Mesenchymal stem cell (in vitro differentiated cells and primary cell): ENCODE data around the gene GAS7.
A peak's percentile ranks its signal among the peaks of the same experiment; 100 is the strongest.

ENCODE experiments used
- DNase-seq: peaks from one replicate; pipeline ENCODE4 v3.0.0-alpha.2; 2013
- H2AFZ ChIP-seq: one replicate; pipeline ENCODE4 v1.6.1; 2013; ENCODE audit warnings: low read depth, mild to moderate bottlenecking, control low read depth, inconsistent platforms, low read length, moderate library complexity
- H2AK5ac ChIP-seq: 2 replicates; pipeline ENCODE4 v1.6.1; 2013; ENCODE audit warnings: low read length, moderate library complexity, mild to moderate bottlenecking, inconsistent platforms; ENCODE audit not compliant: severe bottlenecking
- H2BK120ac ChIP-seq: one replicate; pipeline ENCODE4 v1.6.1; 2013; ENCODE audit warnings: low read depth, mild to moderate bottlenecking, inconsistent platforms, low read length, moderate library complexity
- H2BK12ac ChIP-seq, 2 experiments: one replicate each; pipeline ENCODE4 v1.6.1; 2013; ENCODE audit warnings: inconsistent platforms in 2 of 2, low read length in 2 of 2, mild to moderate bottlenecking in 2 of 2, moderate library complexity in 2 of 2, control low read depth in 1 of 2
- H2BK15ac ChIP-seq: one replicate; pipeline ENCODE4 v1.6.1; 2013; ENCODE audit warnings: mild to moderate bottlenecking, low read depth, inconsistent platforms; ENCODE audit not compliant: poor library complexity, severe bottlenecking
- H2BK5ac ChIP-seq: 2 replicates; pipeline ENCODE4 v1.6.1; 2013; ENCODE audit warnings: low read depth, mild to moderate bottlenecking, low read length, control low read depth, inconsistent platforms; ENCODE audit not compliant: poor library complexity, severe bottlenecking
- H3K14ac ChIP-seq, 2 experiments: one replicate each; pipeline ENCODE4 v1.6.1; 2013; ENCODE audit warnings: inconsistent platforms in 2 of 2, low read length in 2 of 2, control low read depth in 1 of 2, mild to moderate bottlenecking in 1 of 2, moderate library complexity in 1 of 2
- H3K18ac ChIP-seq, 2 experiments: one replicate each; pipeline ENCODE4 v1.6.1; 2013; ENCODE audit warnings: inconsistent platforms in 2 of 2, low read length in 2 of 2, control low read depth in 1 of 2, low read depth in 1 of 2, mild to moderate bottlenecking in 1 of 2
- H3K23ac ChIP-seq, 2 experiments: one replicate each; pipeline ENCODE4 v1.6.1; 2013; ENCODE audit warnings: inconsistent platforms in 2 of 2, low read length in 2 of 2, mild to moderate bottlenecking in 2 of 2, moderate library complexity in 2 of 2, control low read depth in 1 of 2
- H3K27ac ChIP-seq: 2 replicates; pipeline ENCODE4 v1.5.1; 2013; ENCODE audit warnings: mild to moderate bottlenecking, moderate library complexity, low read length, control low read depth, inconsistent platforms; ENCODE audit not compliant: poor library complexity, severe bottlenecking
- H3K27me3 ChIP-seq, 2 experiments: 2 replicates each; pipeline versions ENCODE4 v1.6.1 to v1.7.0; 2013; ENCODE audit warnings: low read length in 2 of 2, mild to moderate bottlenecking in 2 of 2, moderate library complexity in 2 of 2, control low read depth in 1 of 2, inconsistent platforms in 1 of 2; ENCODE audit not compliant: control insufficient read depth in 1 of 2, insufficient read depth in 1 of 2
- H3K36me3 ChIP-seq, 2 experiments: 2 replicates each; pipeline versions ENCODE4 v1.6.1 to v1.7.0; 2013; ENCODE audit warnings: low read length in 2 of 2, control low read depth in 1 of 2, inconsistent platforms in 1 of 2, low read depth in 1 of 2, mild to moderate bottlenecking in 1 of 2; ENCODE audit not compliant: insufficient read depth in 2 of 2, control insufficient read depth in 1 of 2
- H3K4ac ChIP-seq, 2 experiments: one replicate each; pipeline ENCODE4 v1.6.1; 2013; ENCODE audit warnings: inconsistent platforms in 2 of 2, low read length in 2 of 2, mild to moderate bottlenecking in 2 of 2, moderate library complexity in 2 of 2, control low read depth in 1 of 2, low read depth in 1 of 2
- H3K4me1 ChIP-seq: 2 replicates; pipeline ENCODE4 v1.6.1; 2013; ENCODE audit warnings: low read depth, low read length, control low read depth; ENCODE audit not compliant: control insufficient read depth, insufficient read depth
- H3K4me2 ChIP-seq: 2 replicates; pipeline ENCODE4 v1.6.1; 2013; ENCODE audit warnings: low read length, mild to moderate bottlenecking, inconsistent platforms; ENCODE audit not compliant: poor library complexity, severe bottlenecking
- H3K4me3 ChIP-seq, 2 experiments: 2 replicates each; pipeline versions ENCODE4 v1.5.1 to v1.7.0; 2013; ENCODE audit warnings: low read length in 2 of 2, mild to moderate bottlenecking in 2 of 2, control low read depth in 1 of 2, low read depth in 1 of 2; ENCODE audit not compliant: insufficient read depth in 1 of 2
- H3K79me1 ChIP-seq: replicated peaks from 2 replicates; pipeline ENCODE4 v1.6.1; 2013; ENCODE audit warnings: mild to moderate bottlenecking, control low read depth, low read length, inconsistent platforms; ENCODE audit not compliant: poor library complexity, severe bottlenecking
- H3K9ac ChIP-seq: 2 replicates; pipeline ENCODE4 v1.7.0; 2013; ENCODE audit warnings: mild to moderate bottlenecking, low read length, moderate library complexity
- H3K9me3 ChIP-seq: 2 replicates; pipeline ENCODE4 v1.7.0; 2013; ENCODE audit warnings: mild to moderate bottlenecking, low read length; ENCODE audit not compliant: control insufficient read depth
- H4K8ac ChIP-seq: one replicate; pipeline ENCODE4 v1.6.1; 2013; ENCODE audit warnings: inconsistent platforms, mild to moderate bottlenecking, low read length, moderate library complexity
- H4K91ac ChIP-seq: one replicate; pipeline ENCODE4 v1.6.1; 2013; ENCODE audit warnings: mild to moderate bottlenecking, low read length, inconsistent platforms
- WGBS: methylation state at CpG from one replicate; pipeline ENCODE4 v1.1.7; 2013; ENCODE audit warnings: mixed read lengths; 5-methylcytosine and 5-hydroxymethylcytosine counted together

GAS7 gene

DNA sequence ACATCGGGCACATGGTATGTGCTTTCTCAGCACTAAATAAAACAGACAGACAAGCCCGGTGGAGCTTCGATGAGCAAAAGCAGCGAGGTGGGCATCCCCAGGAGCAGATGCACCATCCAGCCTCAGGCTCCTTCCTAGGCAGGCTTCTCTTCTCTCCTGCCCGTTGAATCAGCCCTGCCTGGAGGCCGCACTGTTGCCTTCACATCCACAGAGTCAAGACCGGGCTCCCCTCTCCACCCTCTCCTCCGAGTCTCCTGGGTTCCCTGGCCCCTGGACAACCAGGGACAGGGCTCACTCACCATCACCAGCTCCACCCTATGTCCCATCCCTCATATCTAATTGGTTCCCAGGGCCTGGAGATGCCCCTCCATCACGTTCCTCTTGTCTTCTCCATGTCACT is 213.6 kb downstream of the GAS7 start:
- H3K4ac ChIP-seq, result no peak overlapping the region
- H3K4me3 ChIP-seq, result no peak overlapping the region
- no peak overlapping the region for H4K8ac ChIP-seq
- H3K36me3 ChIP-seq, result peaks cover 4 to 13% of the 10 kb centered on the region in 2 experiments
- no peak overlapping the region for H3K14ac ChIP-seq
- H2AFZ ChIP-seq, result no peak overlapping the region
- H2AK5ac ChIP-seq, result no peak overlapping the region
- no peak overlapping the region for H2BK120ac ChIP-seq
- no peak overlapping the region for H2BK15ac ChIP-seq
- no peak overlapping the region for H3K27ac ChIP-seq
- no peak overlapping the region for H3K18ac ChIP-seq
- H4K91ac ChIP-seq, result no peak overlapping the region
- H2BK5ac ChIP-seq, result no peak overlapping the region
- peaks cover 2% of the 10 kb centered on the region for H3K9me3 ChIP-seq
- WGBS, result 93% methylated on average over 9 of the region's 9 CpGs
- H3K23ac ChIP-seq, result no peak overlapping the region
- H3K79me1 ChIP-seq, result peaks cover 5% of the 10 kb centered on the region
- H3K9ac ChIP-seq, result no peak overlapping the region
- no peak overlapping the region for H3K4me2 ChIP-seq
- H3K27me3 ChIP-seq, result no peaks in the 10 kb centered on the region
- no peak for DNase-seq
- no peak overlapping the region for H2BK12ac ChIP-seq
- peaks cover 1% of the 10 kb centered on the region for H3K4me1 ChIP-seq

DNA sequence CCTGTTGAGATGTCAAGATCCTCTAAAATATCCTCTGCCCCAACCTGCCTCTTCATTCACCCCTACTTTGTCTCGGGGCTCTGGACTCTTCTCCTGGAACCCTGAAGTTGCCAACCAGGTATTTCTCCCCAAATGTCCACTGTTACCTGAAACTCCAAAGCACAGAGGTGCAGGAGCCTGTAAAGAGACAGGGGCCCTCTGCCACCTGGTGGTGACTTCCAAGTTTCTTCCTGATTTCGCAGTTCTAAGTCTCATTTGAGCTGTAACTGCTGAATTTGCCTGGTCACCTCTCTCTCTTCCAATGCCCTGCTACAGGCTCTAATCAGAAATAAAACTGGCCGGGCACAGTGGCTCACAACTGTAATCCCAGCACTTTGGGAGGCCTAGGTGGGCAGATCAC is 216.2 kb downstream of the GAS7 start:
- no peak overlapping the region for H2BK15ac ChIP-seq
- no peak overlapping the region for H3K23ac ChIP-seq
- no peak overlapping the region for H3K14ac ChIP-seq
- H3K18ac ChIP-seq, result no peak overlapping the region
- peaks cover 2% of the 10 kb centered on the region for H3K79me1 ChIP-seq
- H4K91ac ChIP-seq, result no peak overlapping the region
- H3K36me3 ChIP-seq, result peaks cover 7 to 24% of the 10 kb centered on the region in 2 experiments
- WGBS, result 88% methylated on average over 3 of the region's 3 CpGs
- H2BK120ac ChIP-seq, result no peak overlapping the region
- no peak overlapping the region for H2AFZ ChIP-seq
- no peak overlapping the region for H3K4me3 ChIP-seq
- H2BK12ac ChIP-seq, result no peak overlapping the region
- peaks cover 2% of the 10 kb centered on the region for H3K4me1 ChIP-seq
- no peaks in the 10 kb centered on the region for H3K9me3 ChIP-seq
- no peak overlapping the region for H2BK5ac ChIP-seq
- H2AK5ac ChIP-seq, result no peak overlapping the region
- no peak overlapping the region for H3K4ac ChIP-seq
- H3K4me2 ChIP-seq, result no peak overlapping the region
- no peak for DNase-seq
- H3K27ac ChIP-seq, result no peak overlapping the region
- no peak overlapping the region for H3K9ac ChIP-seq
- H4K8ac ChIP-seq, result no peak overlapping the region
- no peaks in the 10 kb centered on the region for H3K27me3 ChIP-seq

DNA sequence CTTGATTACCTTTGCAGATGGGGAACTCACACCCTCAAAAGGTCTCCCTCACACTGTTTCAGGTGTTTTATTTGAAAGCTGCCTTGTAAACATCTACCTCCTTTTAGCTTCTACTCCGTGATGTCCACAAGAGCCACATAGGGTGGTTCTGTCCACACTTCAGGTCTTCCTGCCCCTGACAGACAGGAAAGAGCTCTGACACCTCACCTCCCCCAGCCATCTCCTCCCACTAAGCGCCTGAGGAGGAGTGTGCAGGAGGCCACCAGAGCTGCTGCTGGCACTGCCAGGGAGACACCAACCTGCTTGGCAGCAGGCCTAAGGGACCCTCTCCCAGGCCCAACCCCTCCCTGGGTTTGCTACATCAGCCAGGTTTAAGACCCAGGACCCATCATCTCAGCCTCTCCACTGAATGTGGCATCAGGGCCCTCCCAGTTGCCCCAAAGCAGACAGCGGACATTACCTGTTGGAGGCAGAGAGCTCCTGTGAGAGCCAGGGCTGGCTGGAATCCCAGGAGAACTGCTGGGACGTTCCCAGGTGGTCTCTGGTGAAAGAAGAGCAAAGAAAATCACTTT is 217.0 kb downstream of the GAS7 start:
- H3K4me3 ChIP-seq, result no peak overlapping the region
- peaks cover 2% of the 10 kb centered on the region for H3K4me1 ChIP-seq
- no peak overlapping the region for H4K8ac ChIP-seq
- no peak overlapping the region for H3K14ac ChIP-seq
- peaks cover 7 to 24% of the 10 kb centered on the region in 2 experiments for H3K36me3 ChIP-seq
- H3K9me3 ChIP-seq, result no peaks in the 10 kb centered on the region
- no peak overlapping the region for H3K23ac ChIP-seq
- DNase-seq, result no peak
- no peak overlapping the region for H2AK5ac ChIP-seq
- no peak overlapping the region for H2AFZ ChIP-seq
- H4K91ac ChIP-seq, result no peak overlapping the region
- no peak overlapping the region for H3K4me2 ChIP-seq
- no peak overlapping the region for H3K4ac ChIP-seq
- 91% methylated on average over 4 of the region's 4 CpGs for WGBS
- H2BK5ac ChIP-seq, result no peak overlapping the region
- peaks cover 2% of the 10 kb centered on the region for H3K79me1 ChIP-seq
- H3K18ac ChIP-seq, result no peak overlapping the region
- H2BK15ac ChIP-seq, result no peak overlapping the region
- no peak overlapping the region for H2BK12ac ChIP-seq
- no peak overlapping the region for H3K27ac ChIP-seq
- no peaks in the 10 kb centered on the region for H3K27me3 ChIP-seq
- no peak overlapping the region for H3K9ac ChIP-seq
- no peak overlapping the region for H2BK120ac ChIP-seq

DNA sequence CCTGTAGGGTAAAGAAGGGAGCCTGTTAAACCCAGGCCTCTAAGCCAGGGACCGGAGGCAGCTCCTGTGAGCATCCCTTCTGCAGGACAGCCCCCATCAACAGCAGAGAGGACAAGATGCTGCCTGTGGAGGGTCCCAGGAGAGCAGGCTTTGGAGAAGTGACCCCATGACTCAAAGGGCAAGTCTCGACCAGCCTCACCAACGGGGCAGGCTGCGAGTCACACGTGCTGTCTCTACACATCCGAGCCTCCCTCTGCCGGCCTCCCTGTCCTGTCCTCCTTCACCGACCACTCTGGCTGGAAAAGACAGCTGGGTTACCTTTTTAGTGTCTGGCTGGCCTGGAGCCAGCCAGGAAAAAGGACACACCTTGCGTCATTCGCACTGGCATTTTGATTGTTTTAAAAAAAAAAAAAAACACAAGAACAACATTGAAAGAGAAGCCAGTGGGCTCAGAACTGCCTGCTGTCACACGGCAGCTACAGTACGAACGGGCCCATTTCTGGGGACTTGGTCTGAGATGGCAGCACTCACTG is 218.9 kb downstream of the GAS7 start:
- peaks cover 7 to 32% of the 10 kb centered on the region in 2 experiments for H3K36me3 ChIP-seq
- H3K27me3 ChIP-seq, result no peaks in the 10 kb centered on the region
- no peak overlapping the region for H4K8ac ChIP-seq
- no peak overlapping the region for H2BK5ac ChIP-seq
- H3K4me3 ChIP-seq, result no peak overlapping the region
- no peaks in the 10 kb centered on the region for H3K9me3 ChIP-seq
- H3K14ac ChIP-seq, result no peak overlapping the region
- no peak overlapping the region for H3K27ac ChIP-seq
- no peak overlapping the region for H2BK12ac ChIP-seq
- 76% methylated on average over 13 of the region's 13 CpGs for WGBS
- H3K4ac ChIP-seq, result no peak overlapping the region
- H2BK15ac ChIP-seq, result peak overlapping the region; percentile 30
- H3K4me1 ChIP-seq, result peaks cover 3% of the 10 kb centered on the region
- H3K23ac ChIP-seq, result no peak overlapping the region
- H3K18ac ChIP-seq, result no peak overlapping the region
- no peak overlapping the region for H2AK5ac ChIP-seq
- no peak overlapping the region for H3K4me2 ChIP-seq
- no peak overlapping the region for H3K9ac ChIP-seq
- no peak overlapping the region for H4K91ac ChIP-seq
- H3K79me1 ChIP-seq, result no peaks in the 10 kb centered on the region
- H2AFZ ChIP-seq, result no peak overlapping the region
- no peak for DNase-seq
- H2BK120ac ChIP-seq, result no peak overlapping the region
